NCI-H2081 treated with DMSO at 0.1 percent for 48 hours (cell line): Measurements from ENCODE around the gene STAT4.

Experiments
- DNase-seq: peaks from one replicate; lab custom pipeline; 2025; lab: John Stamatoyannopoulos, UW

Gene STAT4

GRCh38 chr2:191014653-191015020, 136.2 kb downstream of the STAT4 start:
- no peak for DNase-seq

GRCh38 chr2:191013932-191014652, 136.7 kb downstream of the STAT4 start, which contains the start of gene STAT1:
STAT1 (minus strand) TSS chr2:191014171; CDS start chr2:191010003, 4,168 bp downstream.
- DNase-seq: peak; percentile 73

GRCh38 chr2:191013682-191013931, 137.2 kb downstream of the STAT4 start:
- DNase-seq: no peak

- no peak for DNase-seq
Observed at GRCh38 chr2:191012845-191013681, 137.7 kb downstream of the STAT4 start.

- no peak for DNase-seq
Observed at GRCh38 chr2:191012346-191012745, 138.4 kb downstream of the STAT4 start.

GRCh38 chr2:191010887-191011885, 139.6 kb downstream of the STAT4 start:
- DNase-seq: no peak

- no peak for DNase-seq
Observed at GRCh38 chr2:191009541-191010374, 141.0 kb downstream of the STAT4 start.

GRCh38 chr2:191008286-191008685, 142.5 kb downstream of the STAT4 start:
- no peak for DNase-seq

GRCh38 chr2:191006997-191007783, 143.6 kb downstream of the STAT4 start:
- DNase-seq: no peak

GRCh38 chr2:191006297-191006696, 144.5 kb downstream of the STAT4 start:
- DNase-seq: no peak

- DNase-seq: no peak
Observed at GRCh38 chr2:191003405-191004309, 147.1 kb downstream of the STAT4 start.

GRCh38 chr2:191001624-191002023, 149.2 kb downstream of the STAT4 start:
- no peak for DNase-seq

- no peak for DNase-seq
Observed at GRCh38 chr2:191001032-191001431, 149.8 kb downstream of the STAT4 start.

- no peak for DNase-seq
Observed at GRCh38 chr2:190999949-191000665, 150.7 kb downstream of the STAT4 start.

GRCh38 chr2:190999058-190999457, 151.7 kb downstream of the STAT4 start:
- DNase-seq: no peak

GRCh38 chr2:190997526-190998113, 153.2 kb downstream of the STAT4 start:
- no peak for DNase-seq

GRCh38 chr2:190996947-190997346, 153.8 kb downstream of the STAT4 start:
- no peak for DNase-seq

- DNase-seq: no peak
Observed at GRCh38 chr2:190996338-190996946, 154.4 kb downstream of the STAT4 start.
